Glomerular visceral epithelial cell (primary cell): ENCODE results near the gene ITSN2.
"Not testable (repeated sequence)": the region's sequence is repeated elsewhere in the genome, so short reads cannot be mapped to it uniquely, and the experiment has no call there.

Experiments used
- DNase-seq: peaks from one replicate; pipeline ENCODE4 v3.0.0-alpha.2; 2016; ENCODE audit errors: extremely low spot score

ITSN2 gene

DNA sequence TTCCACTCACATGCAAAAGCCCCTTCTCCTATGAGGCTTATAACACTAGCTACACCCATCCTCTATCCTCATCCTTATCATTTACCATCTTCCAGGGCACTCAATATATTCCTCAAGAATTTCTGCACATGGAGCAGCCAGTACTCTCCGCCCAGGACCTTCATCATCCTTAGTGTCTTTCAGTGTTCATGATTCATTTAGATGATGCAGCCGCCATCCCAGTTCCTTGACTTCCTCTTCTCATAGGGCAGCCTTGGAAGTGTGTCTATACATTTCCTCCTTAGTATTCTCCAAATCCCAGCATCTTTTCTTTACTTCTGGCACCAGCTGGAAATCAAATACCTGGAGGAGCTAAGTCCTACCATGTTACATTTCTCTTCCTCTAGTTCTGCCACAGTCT is 3.0 kb upstream of the ITSN2 start:
- no peak for DNase-seq

DNA sequence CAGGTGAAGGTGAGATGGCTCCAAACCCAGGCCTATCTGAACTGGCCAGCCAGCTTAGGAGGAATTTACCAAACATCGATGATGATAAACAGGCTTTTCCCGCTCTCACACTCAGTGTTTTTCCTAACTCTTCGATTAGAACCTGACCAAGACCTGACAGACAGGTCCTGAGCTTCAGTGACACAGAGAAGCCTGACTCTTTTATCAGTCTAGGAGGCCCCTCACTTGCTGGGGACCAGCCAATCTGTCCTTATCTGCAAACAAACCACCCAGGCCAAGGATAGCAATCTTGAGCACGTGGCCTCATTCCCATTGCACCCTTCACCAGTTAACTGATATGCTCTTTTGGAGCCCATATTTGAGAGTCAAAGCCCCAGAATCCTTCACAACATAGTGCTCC is 1.9 kb upstream of the ITSN2 start:
- DNase-seq, result no peak

DNA sequence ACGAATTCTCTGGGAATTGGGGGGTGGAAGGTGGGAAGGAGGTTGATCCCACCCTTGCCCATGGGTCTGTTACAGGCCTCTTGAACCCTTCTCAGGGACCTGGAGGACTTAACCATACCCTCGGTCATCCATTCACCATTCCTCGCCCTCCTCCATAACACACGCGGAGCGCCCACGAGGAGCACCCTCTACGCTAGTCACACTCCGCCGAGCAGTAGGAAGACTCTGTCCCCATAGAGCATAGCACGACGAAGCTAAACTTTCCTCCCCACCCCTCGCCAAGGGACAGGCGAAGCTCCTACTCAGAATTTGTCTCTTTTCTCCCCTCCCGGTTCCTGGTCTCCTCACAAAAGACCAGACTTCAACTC is 611 bp upstream of the ITSN2 start:
- DNase-seq, result no peak

- no peak for DNase-seq
Measured at GRCh38 chr2:24359129-24360049, 947 bp downstream of the ITSN2 start.

GRCh38 chr2:24357767-24358166 is 2.6 kb downstream of the ITSN2 start:
- not testable (repeated sequence) for DNase-seq

GRCh38 chr2:24357115-24357514 is 3.2 kb downstream of the ITSN2 start:
- not testable (repeated sequence) for DNase-seq

DNA sequence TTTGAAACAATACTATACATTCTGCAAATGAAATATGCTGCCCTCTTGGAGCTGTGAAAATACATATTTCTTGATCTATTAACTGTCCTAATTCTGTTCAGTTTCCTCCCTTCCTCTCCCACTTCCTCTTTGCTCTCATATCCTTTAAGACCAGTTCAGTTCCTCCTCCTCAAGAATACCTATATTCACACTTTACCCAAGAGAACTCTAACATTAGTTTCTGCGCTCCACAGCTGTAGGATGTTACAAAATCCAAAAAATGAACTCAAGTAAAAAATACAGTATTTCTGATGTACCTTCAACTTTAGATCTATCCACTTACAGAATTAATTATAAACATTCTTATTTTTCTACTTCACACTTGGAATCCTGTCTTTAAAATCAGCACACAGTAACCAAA is 5.4 kb downstream of the ITSN2 start:
- no peak for DNase-seq

- DNase-seq, result no peak
Measured at GRCh38 chr2:24354395-24354794, 5.9 kb downstream of the ITSN2 start.

GRCh38 chr2:24353973-24354372 is 6.4 kb downstream of the ITSN2 start:
- no peak for DNase-seq

DNA sequence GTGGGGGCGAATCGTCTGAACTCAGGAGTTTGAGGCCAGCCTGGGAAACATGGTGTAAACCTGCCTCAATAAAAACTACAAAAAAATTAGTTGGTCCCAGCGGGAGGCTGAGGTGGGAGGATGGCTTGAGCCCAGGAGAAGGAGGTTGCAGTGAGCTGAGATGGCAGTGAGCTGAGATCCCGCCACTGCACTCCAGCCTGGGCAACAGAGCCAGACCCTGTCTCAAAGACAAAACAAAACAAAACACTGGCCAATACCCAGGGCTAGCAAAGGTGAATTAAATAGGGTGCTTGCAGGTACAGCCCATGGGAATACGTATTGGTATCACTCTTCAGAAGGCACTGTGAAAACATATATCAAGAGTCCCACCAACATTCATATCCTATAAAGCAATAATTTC is 7.0 kb downstream of the ITSN2 start:
- DNase-seq, result no peak

DNA sequence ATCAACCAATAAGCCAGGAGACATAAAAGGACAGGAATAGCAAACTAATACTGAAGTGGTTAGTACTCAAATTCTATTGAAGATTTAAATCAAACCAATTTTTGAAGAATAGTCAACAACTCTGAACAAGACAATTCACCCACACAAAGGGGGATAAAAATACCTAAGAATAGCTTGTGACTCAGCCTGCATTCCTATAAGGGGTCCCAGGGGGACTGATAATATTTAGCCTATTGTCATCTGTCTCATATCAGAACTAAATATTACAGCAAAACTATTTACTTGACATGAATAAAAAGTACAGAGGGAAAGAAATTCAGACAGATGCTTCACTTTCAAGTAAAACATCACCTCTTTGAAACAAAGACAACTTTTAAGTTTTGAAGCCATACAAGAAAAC is 7.7 kb downstream of the ITSN2 start:
- DNase-seq, result no peak

- DNase-seq, result no peak
Measured at GRCh38 chr2:24351981-24352380, 8.4 kb downstream of the ITSN2 start.

DNA sequence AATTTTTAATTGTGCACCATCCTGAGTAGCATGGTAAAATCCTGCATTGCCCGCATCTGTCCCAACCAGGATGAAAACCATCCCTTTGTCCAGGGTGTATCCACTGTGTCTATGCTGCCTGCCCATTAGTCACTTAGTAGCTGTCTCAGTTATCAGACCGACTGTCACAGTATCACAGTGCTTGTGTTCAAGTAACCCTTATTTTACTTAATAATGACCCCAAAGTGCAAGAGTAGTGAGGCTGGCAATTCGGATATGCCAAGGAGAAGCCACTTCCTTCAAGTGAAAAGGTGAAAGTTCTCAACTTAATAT is 8.8 kb downstream of the ITSN2 start:
- DNase-seq, result no peak

DNA sequence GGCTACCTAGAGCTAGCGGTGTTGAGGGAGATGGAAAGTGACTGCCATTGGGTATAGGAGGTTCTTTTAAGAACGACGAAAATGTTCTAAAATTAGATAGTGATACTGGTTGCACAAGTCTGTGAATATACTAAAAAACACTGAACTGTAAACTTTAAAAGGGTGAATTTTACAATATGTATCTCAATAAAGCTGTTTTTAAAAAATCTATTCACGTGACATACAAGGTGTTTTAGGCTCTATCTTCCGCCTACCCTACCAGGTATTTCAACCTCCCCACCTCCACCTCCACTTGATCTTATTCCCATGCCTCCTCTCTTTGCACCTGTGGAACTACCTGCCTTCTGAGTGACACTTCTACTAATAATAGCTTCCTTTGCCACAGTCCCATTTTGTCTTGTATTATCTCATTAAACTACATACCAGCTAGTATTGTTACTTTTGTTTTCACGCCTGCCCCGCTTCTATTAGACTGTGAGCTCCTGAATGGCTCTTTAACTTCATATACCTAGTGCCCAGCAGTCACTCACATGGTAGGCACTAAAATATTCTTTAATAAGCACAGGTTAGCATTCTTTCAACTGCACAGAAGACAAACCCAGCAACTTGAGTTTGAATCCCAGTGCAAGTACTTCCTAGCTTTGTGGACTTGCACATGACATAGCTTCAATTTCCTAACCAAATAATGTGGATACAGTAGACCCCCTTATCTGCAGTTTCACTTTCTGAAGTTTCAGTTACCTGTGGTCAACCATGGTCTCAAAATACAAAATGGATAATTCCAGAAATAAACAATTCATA is 9.3 kb downstream of the ITSN2 start:
- DNase-seq, result no peak

GRCh38 chr2:24349097-24349496 is 11.2 kb downstream of the ITSN2 start:
- DNase-seq, result no peak

DNA sequence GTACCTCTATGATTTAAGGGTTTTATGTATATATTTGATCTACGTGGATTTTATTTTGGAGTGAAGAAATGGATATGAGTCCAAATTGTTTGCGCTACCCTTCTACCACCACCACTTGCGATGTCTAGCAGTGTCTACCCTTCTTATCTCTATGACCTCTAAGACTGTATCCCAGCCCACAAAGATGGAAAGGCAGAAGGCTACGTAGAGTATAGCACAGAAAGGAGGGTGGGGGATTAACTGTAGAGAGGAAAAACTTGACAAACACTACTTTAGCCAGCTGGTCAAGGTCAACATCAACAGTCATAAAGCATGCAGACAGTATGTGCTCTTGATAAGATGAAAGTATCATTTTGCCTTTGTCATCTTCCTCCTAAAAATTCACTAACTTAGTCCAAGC is 14.4 kb downstream of the ITSN2 start:
- no peak for DNase-seq

DNA sequence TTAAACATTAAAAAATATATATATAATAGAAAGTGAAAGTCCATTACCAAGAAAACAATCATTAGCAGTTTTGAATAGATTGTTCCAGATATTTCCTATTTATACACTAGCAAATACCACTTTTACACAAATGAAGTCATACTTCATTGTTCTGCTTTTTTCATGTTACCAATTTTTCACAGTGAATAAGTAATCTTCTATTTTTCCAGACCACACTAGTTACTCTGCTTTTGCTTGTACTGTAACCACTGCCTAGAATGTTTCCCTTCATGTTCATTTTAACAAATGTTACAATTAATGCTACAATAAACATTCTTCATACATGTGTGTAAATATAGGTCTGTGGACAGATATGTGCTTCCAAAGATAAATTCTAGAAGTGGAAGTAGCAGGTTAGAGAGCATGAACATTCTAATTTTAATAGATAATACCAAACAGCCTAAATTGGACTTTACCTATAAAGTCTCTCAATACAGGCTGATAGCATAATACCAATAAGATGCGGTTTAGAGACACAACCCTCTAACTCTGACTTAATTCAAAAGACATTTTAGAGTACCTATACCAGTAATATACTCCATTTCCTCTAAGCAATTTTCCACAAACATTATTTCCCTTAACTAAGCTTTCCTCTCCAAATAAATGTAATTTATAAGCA is 17.0 kb downstream of the ITSN2 start:
- no peak for DNase-seq

- DNase-seq, result no peak
Measured at GRCh38 chr2:24342110-24342910, 18.0 kb downstream of the ITSN2 start.

DNA sequence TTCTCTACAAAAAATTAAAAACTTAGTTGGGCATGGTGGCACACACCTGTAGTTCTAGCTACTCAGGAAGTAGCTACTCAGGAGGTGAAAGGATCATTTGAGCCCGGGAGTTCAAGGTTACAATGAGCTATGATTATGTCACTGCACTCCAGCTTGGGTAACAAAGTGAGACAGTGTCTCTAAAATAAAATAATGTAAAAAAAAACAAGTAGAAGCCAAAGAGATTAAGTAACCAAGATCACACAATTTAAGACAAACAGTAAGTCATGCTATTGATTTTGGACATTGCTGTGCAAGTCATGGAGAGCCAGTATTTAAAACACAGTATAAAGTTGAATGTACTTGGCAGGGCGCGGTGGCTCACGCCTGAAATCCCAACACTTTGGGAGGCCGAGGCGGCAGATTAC is 20.5 kb downstream of the ITSN2 start:
- DNase-seq, result no peak

DNA sequence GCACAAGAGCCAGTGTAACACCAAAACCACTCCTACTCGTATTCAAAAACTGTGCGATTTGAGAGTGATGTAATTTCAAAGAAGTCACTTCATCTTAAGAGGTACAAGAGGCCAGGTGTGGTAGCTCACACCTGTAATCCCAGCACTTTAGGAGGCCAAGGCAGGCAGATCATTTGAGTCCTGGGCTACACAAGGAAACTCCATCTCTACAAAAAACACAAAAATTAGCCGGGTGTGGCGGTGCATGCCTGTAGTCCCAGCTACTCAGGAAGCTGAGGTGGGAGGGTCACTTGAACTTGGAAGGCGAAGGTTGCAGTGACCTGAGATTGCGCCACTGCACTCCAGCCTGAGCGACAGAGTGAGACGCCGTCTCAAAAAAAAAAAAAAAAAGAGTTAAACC is 21.2 kb downstream of the ITSN2 start:
- not testable (repeated sequence) for DNase-seq

DNA sequence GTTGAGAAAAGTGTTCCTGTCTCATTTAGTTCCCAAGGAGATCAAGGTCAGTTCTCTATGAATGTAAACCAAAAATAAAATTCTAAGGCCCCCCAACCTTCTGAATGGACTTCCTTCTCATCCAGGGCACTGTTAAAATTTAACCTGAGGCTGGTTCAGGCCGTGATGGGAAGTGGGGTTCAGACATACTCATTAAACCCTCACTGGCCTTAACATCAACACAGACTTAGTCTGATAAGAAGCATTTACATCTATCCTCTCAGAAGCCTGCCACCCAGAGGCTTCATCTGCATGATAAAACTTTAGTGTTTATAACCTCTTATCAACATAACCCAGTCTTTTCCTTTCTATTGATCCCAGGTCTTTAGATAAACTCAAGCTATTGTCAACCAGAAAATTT is 22.4 kb downstream of the ITSN2 start:
- DNase-seq, result no peak

DNA sequence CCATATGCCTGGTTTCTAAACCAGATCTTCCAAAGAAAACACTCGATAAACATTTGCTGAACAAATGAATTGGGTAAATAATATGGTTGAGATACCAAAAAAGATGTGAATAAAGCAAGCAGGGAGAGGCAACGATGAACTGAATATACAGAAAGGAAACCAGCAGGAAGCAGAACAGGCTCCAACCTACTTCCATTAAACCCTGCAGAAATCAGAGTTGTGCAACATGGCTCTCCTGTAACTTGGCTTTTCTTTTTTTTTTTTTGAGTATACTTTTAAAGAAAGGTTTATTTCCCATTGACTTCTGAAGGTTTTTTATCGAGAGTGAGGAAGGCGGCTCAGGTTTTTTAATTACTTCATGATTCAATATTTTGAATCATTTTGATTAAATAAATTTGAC is 23.5 kb downstream of the ITSN2 start:
- no peak for DNase-seq
